ENCODE measurements around the gene ADRA2C. TPM values are rescaled to one million over a fixed set of nuclear protein-coding genes. Genes with fewer than 3 reads are reported as not detected.

The ADRA2C gene
- total RNA-seq, 1 experiment from 2014 or later, result 28.1 TPM

- BruUV-seq (replicated peaks), result no TSS peak
- Histone ChIP-seq H3K36me3 (ENCODE audit: control insufficient read depth in 1 of 2, insufficient read depth in 2 of 2, low read length in 2 of 2) (no peaks in the 10 kb centered on the region), H3K27ac (ENCODE audit: low read depth, low read length) (no peak overlapping the region), H3K4me1 (ENCODE audit: control insufficient read depth in 1 of 2, insufficient read depth in 2 of 2, low read length in 2 of 2) (peaks cover 8 to 13% of the 10 kb centered on the region in 2 experiments; a peak in 2 of 4 replicates), H3K4me3 (replicated peaks in 1 of 2; ENCODE audit: low read depth in 1 of 2, low read length in 2 of 2) (no peak overlapping the region), H3K79me2 (ENCODE audit: insufficient read depth, low read length) (no peaks in the 10 kb centered on the region), H3K9me2 (ENCODE audit: insufficient read depth) (no peaks in the 10 kb centered on the region), H3K9me3 (ENCODE audit: control insufficient read depth in 1 of 2, insufficient read depth in 1 of 2, low read depth in 1 of 2, low read length in 2 of 2) (no peaks in the 10 kb centered on the region), H4K20me1 (ENCODE audit: insufficient read depth) (no peaks in the 10 kb centered on the region), H2AFZ (ENCODE audit: low read depth, low read length, poor library complexity, severe bottlenecking) (no peak overlapping the region), H3K4me2 (ENCODE audit: low read length) (no peak overlapping the region), H3K9ac (ENCODE audit: low read length) (no peak overlapping the region), H3K27me3 (ENCODE audit: insufficient read depth, low read length) (no peaks in the 10 kb centered on the region)
- intact Hi-C loops (cut with micrococcal nuclease), result no loop called here
- TF ChIP-seq ELF1 (IDR thresholded peaks at IDR 0.05; ENCODE audit: borderline replicate concordance, low read depth) (no peak), CEBPB (IDR thresholded peaks at IDR 0.05; ENCODE audit: low read depth) (no peak), ATF3 (IDR thresholded peaks at IDR 0.05) (no peak), ZFX (IDR thresholded peaks at IDR 0.05) (no peak), REST (IDR thresholded peaks at IDR 0.05; ENCODE audit: low read depth) (no peak), JUND (IDR thresholded peaks at IDR 0.05) (no peak), SIN3A (IDR thresholded peaks at IDR 0.05; ENCODE audit: low read depth) (no peak), FOSL1 (IDR thresholded peaks at IDR 0.05; ENCODE audit: low read depth) (no peak), SRF (IDR thresholded peaks at IDR 0.05; ENCODE audit: low read depth) (no peak), EZH2 (IDR thresholded peaks at IDR 0.05) (no peak)
- DNase-seq (ENCODE audit: low read depth, low spot score) (no peak), ATAC-seq (no peak)
- ChIA-PET POLR2A (no interaction called here), CTCF (no interaction called here), RAD21 (ENCODE audit: low non-redundant PET in 1 of 2, low total read pairs in 2 of 2, uncharacterized antibody in 2 of 2, unreplicated experiment in 2 of 2) (no interaction called here)
These were observed 1.5 kb downstream of the ADRA2C start for GRCh38 chr4:3767570-3768288.

All from HCT116 (cell line).